Caki2 (cell line): ENCODE results near the gene KRT12. TPM values are rescaled to one million over a fixed set of nuclear protein-coding genes. Genes with fewer than 3 reads are reported as not detected.

ENCODE experiments used
- DNase-seq: peaks from one replicate; pipeline ENCODE4 v3.0.0-alpha.2; 2015; ENCODE audit warnings: low read depth
- in situ Hi-C: cut with HindIII; loops from 2 replicates; pipeline ENCODE4 v1.10.0; 2016; ENCODE audit warnings: low sequenced_read_pairs, low pct_unique_long_range_greater_than_20kb, mixed read lengths
- total RNA-seq: library from RNA; depleted of rRNA; stranded (reverse); fragments of >200 nt; shearing (Covaris generic); gene quantifications from 2 replicates; pipeline ENCODE4 v1.2.3, GENCODE V29; 2014; ENCODE audit warnings: low replicate concordance

The KRT12 gene
- total RNA-seq, 1 experiment from 2014 or later: not detected

DNA sequence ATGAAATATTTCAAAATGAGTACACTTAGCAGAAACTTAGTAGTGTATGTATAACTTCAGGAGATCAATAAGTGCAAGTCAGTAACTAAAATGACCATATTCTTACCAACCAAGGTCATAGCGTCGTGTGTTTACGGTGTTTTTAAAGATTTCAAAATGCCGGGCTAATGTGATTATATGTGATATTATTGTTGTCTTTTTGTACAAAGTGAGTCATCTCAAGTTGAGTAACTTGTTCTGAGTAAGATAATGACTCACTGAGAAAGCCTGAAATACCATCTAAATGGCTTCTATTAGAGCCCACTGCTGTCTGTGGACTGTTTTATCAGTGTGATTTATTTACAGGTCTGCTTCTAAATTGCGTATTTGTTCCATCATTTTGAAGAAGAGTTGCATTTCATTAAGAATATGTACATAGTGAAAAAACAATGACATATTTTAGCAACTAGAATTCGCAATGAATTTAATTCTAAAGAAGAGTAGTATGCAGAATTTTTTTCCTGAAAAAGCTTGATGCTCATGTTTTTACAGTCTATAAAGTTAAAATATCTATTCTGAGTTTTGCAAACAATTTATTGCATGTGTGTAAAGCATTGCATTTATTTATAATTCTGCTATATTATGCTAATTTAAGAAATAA is 12.7 kb downstream of the KRT12 start:
- DNase-seq: peak; percentile 69
- in situ Hi-C loops: no loop called here

DNA sequence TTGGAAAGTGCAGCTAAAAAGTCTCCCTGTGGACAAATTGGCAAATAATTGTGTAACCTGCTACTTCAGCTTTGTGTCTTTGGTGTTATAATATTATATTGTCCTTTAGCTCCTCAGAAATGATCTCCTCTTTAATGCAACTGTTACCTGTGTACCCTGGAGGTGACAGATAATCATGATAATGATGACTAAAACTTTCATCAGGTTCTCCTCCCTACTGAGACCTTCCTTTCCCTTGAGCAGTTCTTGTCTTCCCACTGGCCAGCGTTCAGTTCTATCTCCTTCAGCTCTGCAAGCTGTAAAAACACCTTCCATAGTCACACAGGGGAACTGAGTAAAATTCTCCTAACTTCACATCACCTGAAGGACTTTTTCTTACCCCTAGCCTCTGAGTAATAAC is 14.7 kb downstream of the KRT12 start:
- in situ Hi-C loops: no loop called here
- no peak for DNase-seq

DNA sequence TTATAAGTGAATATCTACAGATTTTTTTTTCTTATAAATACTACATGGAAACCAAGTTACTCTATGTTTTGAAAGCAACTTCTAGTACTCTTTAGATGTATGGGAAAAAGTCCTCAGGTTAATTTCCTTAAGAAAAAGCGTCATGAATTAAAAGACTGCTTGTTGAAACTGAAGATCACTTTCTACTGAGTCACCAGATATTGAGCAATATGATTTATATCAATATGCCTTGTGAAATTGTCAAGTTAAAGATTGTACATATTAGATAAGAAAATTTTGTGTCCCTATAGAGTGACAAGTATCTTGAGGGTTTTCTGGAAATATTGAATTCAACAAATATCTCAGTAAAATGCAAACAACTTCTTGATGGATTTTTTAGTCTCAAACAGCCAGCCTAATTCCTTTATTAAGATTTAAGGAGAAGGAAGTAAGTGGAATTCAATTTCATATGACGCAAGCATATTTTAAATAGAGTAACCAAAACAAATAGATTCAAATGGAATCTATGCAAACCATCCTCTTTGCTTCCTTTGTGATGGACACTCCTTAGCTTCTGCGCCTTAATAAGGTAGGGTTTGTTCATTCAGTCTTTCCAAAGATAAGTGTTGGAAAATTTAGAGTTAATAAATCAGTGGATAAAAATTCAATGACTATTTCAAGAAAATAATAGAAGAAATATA is 16.6 kb downstream of the KRT12 start:
- in situ Hi-C loops: no loop called here
- no peak for DNase-seq

DNA sequence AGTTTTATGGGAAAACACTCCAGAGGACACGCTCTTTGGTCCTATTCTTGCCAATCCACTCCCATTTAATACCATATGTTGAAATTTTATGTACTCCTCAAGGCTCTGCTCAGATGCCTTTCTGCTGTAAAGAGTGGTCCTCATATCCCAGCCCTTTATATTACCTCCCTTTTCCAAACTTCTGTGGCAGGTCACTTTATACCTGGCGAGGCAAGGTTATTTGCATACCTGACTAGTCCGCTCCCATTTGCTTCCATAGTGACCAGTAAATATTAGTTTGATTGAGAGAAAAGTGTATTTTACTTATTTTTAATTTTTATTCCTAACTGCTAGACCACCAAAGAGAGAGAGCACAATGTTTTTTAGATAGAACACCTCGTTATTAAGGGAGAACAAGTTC is 17.3 kb downstream of the KRT12 start:
- in situ Hi-C loops: no loop called here
- DNase-seq: no peak

DNA sequence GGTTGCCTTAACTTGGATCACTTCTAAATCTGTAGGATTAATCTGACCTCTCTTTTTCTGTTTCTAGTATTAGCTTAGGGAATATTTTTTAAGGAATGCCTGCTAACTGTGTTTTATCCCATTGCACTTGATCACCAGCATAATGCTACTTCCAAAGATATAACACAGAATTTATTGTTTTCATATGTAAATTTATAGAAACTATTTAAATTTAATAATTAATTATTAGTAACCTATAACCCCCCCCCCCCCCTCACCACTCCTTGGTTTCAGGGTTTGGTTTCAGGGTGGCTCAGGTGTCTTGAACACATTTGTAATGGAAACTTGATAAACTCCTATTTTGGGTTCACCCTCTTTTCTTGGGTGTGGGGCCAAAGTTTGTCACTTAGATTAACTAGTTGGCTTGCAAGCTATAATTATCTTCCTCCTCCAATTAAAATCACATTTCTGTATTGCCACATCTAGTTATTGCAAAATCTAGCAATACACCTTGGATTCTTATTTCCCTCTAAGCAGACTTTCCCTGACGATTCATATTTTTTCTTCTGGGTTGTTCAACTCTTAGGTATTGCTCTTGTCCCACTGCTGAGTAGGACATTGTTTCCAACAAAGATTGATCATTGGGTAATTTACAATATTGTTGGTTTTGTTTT is 18.3 kb downstream of the KRT12 start:
- no peak for DNase-seq
- in situ Hi-C loops: no loop called here

DNA sequence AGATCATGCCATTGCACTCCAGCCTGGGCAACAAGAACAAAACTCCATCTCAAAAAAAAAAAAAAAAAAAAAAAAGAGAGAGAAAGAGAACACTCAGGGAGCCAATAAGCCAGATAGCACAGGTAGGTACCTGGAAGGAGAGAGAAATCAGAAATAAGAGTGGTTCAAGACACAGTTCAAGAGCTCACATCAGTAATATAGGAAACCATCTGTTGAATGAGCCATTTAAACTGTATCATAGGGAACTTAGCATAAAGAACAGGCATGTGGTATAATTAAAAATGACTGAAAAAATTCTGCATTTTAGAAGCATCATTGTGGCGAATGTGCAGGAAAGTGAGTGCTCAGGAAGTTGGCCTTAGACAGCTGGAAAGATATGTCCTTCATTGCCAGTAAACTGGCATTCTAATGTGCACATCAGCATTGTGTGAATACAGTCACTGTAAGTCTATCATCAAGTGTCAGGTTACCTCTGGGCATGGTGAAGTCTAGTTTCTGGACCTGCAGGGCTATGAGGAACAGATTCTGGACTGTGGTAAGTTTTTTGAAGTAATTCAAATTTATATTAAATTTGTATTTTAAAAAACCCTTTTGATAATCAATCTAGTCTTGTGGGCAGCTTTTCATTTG is 20.4 kb downstream of the KRT12 start:
- in situ Hi-C loops: no loop called here
- DNase-seq: no peak

DNA sequence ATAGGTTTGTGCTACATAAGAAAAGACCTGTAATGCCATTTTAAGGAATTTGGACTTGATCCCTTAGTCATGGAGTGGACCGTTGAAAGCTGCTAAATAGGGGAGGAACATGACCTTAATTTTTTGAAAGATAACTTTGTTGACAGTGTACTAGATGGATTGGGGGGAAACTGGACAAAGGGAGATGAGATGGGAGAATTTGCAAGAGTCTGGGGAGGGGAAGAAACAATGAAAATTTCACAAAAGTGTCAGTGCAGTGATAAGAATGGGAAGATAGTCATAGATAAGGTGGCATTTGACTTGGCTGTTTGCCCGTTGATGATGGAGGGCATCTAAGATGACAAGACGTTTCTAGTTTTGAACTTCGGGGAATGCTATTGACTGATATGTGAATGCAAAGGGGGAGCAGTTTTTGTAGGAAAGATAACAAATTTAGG is 22.3 kb downstream of the KRT12 start:
- in situ Hi-C loops: no loop called here
- no peak for DNase-seq

DNA sequence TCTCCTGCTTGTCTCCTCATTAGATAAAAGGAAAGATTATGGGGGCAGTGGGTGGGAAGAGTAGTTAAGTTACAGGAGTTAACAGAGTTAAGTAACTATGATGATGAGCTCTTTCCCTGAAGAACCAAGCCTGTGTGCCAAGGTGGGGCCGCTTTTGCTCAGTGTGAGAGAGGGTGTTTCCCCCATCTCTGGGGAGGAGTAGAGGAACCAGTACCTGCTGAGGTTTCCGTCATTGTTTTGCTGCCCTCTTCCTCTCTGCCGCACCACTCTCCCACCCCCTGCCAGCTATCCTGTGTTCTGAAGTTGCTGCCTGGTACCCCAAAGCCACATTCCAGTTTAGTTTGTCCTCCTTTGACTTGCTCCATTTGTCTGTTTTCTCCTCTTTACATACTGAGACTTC is 23.8 kb downstream of the KRT12 start:
- no peak for DNase-seq
- in situ Hi-C loops: no loop called here

DNA sequence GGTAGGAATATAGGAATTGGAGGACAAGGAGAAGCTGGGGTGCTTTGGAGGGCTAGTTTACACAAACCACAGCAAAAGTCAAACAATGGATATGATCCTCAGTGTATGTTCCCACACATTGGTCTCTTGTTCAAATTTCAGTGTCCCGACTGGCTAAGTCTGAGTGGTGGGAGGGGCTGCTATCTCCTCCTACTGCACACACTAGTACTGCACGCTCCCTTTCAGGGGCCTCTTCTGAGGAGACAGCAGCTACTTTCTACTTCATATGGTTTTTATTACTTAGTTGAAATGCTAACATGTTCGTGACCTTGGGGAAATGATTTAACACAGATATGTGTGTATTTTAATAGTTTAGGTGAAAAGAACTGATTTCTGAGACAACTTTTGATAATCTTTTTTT is 25.8 kb downstream of the KRT12 start:
- in situ Hi-C loops: no loop called here
- no peak for DNase-seq

DNA sequence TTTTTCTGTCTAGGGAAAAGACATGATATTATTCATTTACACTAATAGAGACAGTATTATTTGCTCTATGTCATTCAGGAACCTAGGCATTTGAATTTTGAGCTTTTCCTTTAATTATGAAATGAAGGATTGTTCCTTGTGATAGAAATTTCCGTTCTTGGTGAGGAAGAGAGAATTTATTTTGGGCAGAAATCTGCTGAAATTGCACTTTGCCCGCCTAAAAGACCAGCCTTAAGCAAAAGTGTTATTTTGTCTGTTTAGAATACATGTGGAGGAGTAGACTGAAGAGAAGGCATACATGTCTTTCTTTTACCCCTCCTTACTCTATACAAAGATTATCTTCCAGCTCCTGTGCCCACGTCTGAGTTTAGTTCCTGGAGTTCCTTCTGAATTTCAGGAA is 27.8 kb downstream of the KRT12 start:
- no peak for DNase-seq
- in situ Hi-C loops: no loop called here

DNA sequence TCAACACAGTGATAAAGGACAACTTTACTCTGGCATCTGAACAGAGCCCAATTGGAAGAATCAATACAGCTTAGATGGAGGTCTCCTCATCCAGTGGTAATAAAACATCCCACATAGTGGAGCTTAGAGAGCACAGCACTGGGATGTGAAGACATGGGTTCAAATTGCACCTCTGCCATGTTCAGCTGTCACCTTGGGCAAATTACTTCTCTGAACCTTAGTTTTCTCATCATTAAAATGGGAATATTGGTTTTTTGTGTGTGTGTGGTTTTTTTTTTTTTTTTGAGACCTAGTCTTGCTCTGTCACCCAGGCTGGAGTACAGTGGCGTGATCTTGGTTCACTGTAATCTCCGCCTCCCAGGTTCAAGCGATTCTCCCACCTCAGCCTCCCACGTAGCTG is 31.0 kb downstream of the KRT12 start:
- in situ Hi-C loops: no loop called here
- no peak for DNase-seq

DNA sequence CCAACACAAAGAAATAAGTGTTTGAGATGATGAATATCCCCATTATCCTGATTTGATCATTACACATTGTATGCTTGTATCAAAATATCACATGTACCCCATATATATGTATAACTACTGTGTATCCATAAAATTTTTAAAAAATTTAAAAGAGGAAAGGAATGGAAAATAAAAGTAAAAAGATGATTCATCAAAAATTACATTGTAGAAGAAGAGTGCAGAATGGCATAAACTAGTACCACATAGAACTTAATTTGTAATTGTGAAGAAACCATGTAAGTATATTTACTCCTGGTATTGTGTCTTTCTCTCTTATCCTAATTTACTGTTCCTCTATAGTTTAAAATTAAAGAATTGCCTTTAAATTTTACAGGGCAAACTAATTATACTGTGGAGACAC is 33.1 kb downstream of the KRT12 start:
- in situ Hi-C loops: no loop called here
- no peak for DNase-seq

DNA sequence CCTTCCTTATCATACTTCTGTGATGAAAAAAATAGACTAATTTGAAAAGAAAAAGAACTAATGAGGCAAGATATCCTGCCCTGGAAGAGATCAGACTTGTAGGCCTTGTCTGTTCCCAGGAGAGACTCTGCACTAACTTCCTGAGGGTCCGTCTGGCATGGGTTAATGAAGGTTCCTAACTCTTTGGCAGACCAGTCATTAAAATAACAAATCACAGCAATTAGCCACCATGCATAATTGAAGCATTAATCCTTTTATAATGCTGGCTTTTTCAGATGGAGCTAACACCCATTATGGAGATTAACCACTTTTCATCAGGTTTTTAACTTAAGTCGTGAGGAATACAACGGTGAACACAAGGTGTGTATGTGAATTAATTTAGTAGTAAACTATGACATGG is 34.2 kb downstream of the KRT12 start:
- in situ Hi-C loops: no loop called here
- no peak for DNase-seq

DNA sequence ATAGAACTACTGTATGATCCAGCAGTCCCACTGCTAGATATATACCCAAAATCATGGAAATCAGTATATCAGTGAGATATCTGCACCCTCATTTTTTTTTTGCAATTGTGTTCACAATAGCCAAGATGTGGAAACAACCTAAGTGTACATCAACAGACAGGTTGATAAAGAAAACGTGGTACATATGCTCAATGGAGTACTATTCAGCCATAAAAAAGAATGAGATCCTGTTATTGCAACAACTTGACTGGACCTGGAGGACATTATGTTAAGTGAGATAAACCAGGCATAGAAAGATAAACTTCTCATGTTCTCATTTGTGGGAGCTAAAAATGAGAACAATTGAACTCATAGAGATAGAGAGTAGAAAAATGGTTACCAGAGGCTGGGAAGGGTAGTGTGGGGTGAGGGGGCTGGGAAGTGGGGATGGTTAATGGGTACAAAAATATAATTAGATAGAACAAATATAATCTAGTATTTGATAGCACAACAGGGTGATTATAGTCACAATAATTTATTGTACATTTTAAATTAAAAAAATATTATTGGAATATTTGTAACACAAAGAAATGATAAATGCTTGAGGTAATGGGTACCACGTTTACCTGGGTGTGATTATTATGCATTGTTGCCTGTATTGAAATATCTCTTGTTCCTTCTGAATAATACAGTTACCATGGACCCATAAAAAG is 36.8 kb downstream of the KRT12 start:
- in situ Hi-C loops: no loop called here
- DNase-seq: no peak

DNA sequence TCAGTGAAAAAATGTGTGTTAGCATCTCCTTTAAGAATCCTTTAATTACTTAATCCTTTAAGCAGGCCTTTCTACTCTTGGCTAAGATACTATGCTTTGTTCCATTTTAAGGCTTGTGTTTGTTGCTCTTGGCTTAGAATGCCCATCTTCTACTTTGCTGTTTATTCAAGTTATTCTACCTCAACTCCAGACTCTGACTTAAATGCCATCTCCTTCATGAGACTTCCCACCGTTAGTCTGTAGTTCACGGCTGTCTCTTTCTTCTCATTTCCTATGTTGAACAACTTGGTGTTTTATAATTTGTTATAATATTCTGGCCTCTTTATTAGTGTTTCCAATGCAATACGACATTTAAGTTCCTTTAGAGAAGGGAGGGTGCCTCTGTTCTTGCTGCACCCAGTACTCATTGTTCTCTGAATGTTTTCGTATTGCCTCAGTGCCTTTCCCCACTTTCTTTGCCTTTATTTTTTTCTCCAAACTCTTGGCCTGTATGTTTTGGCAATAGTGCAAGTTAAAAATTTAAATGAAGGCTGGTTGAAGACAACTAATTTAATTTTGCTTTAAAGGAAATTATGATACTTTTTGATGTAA is 38.5 kb downstream of the KRT12 start:
- in situ Hi-C loops: no loop called here
- no peak for DNase-seq

DNA sequence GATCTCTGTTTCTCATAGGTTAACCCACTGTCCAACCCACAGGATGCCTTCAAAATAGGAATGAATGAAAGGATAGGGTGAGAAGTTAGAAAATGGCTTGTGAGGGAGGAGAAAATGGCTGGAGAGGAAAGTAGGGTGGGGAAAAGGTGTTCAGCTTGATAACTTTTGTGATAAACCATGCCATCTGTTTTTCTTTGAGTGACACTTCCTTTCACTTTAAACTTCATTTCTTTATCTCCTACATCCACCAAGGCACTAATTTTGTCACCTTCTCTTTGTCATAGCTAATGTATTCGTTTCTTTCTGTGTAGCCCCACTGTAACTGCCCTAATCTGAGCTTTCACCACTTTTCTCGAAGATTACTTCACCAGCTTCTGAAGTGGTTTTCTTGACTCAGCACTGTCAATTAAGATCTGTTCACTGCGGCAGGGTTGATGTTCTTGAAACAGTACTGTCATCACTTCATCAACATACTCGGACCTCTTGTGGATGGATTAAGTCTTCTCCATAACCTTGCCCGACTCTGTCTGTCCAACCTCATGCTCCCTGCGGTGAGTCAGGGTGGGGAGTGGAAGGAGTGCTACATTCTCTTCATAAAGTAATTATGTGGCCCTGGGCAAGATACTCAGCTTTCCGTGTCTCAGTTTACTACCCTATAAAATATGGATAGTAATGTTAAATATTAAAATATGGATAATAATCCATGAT is 39.1 kb downstream of the KRT12 start:
- DNase-seq: peak; percentile 67
- in situ Hi-C loops: no loop called here

DNA sequence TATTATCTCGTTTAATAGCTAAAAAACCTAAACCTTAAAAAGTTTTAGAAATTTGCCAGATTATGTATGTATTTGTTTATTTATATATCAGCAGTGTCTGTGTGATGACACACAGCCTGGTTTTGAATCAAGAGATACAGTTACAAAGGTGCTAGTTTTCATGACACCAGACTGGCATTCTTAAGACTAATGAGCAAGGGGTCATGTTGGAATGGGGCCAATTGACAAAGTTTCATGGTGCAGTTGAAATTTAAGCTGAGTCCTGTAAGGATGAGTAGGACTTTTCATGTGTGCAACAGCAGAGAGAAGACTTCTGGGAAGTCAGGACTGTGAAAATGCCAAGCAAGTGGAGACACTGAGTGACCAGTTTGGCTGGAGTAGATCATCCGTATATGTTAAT is 41.4 kb downstream of the KRT12 start:
- in situ Hi-C loops: no loop called here
- DNase-seq: peak; percentile 36
